Coronary artery (tissue), 2 donors: ENCODE data around the gene SLC7A6.
A peak's percentile ranks its signal among the peaks of the same experiment; 100 is the strongest.

Source experiments
- DNase-seq: peaks from one replicate; pipeline ENCODE4 v3.0.0-alpha.2; 2017; ENCODE audit warnings: low spot score
- H3K27ac ChIP-seq, 2 donors: fragments of 200-600 bp; sonication (generic); one replicate each; pipeline ENCODE4 v1.5.1; 2016 to 2019
- H3K4me3 ChIP-seq: fragments of 200-600 bp; sonication (generic); 2 replicates; pipeline ENCODE4 v1.5.1; 2016; ENCODE audit warnings: mild to moderate bottlenecking, moderate library complexity
- TF ChIP-seq, protein P1 (sequence below): fragments of 200-600 bp; sonication (generic); IDR thresholded peaks from one replicate; pipeline ENCODE4 v1.5.1; 2019; ENCODE audit warnings: antibody characterized with exemption

The SLC7A6 gene

DNA sequence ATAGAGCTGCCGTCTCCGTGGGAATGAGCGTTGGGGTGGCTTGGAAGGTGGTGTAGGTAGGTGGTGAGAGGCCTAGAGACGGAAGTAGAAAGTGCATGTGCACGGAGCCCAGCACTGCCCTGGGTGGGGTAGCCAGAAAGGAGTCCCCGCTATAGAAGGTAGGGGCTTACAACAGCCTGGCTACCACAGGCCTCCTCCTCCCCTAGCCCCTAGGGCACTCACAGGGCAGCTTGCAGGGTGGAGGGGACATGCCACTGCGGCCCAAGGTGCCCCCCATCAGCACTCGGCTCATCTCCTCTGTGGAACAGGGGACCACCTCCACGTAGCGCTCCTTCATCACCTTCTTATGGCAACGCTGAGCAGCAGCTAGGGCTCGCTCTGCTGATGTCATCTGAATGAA, 33.4 kb upstream of the SLC7A6 start:
- Histone ChIP-seq H3K27ac (no peak overlapping the region), H3K4me3 (no peak overlapping the region)
- TF ChIP-seq, protein P1, sequence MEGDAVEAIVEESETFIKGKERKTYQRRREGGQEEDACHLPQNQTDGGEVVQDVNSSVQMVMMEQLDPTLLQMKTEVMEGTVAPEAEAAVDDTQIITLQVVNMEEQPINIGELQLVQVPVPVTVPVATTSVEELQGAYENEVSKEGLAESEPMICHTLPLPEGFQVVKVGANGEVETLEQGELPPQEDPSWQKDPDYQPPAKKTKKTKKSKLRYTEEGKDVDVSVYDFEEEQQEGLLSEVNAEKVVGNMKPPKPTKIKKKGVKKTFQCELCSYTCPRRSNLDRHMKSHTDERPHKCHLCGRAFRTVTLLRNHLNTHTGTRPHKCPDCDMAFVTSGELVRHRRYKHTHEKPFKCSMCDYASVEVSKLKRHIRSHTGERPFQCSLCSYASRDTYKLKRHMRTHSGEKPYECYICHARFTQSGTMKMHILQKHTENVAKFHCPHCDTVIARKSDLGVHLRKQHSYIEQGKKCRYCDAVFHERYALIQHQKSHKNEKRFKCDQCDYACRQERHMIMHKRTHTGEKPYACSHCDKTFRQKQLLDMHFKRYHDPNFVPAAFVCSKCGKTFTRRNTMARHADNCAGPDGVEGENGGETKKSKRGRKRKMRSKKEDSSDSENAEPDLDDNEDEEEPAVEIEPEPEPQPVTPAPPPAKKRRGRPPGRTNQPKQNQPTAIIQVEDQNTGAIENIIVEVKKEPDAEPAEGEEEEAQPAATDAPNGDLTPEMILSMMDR: no peak
- DNase-seq: no peak

DNA sequence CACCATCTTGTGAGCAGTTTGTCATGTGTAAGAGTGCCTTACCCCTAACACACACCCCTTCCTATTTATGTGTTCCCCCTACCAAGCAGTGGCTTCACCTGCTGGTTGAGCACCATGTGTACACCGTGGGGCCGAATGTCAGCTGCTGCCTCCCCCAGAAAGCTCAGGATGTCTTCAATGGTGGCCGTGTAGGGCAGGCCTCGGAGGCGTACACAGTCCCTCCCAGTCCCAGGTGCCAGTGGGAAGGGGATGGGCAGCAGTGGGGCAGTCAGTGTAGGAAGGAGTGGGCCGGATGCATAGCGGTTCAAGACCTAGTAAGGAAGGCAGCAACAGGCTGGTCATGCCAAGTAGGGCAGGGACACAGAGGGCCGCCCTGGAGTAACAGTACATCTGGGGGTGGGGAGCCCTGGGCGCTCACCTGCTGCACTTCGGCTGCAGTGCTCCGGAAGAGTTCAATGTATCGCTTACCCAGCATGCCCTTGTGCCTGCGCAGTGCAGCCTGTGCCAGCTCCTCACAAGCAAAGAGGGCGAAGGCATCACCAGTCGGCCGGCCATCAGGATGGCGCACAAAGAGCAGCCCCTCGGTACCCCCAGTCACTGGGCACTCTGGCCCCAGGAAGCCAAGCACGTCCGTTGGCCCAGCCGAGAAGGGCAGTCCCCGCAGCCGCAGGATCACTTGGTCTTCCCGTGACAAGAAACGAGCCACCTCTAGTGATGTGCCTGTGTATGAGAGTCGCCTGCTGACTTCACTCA, 32.8 kb upstream of the SLC7A6 start:
- TF ChIP-seq, protein P1: no peak
- DNase-seq: no peak
- Histone ChIP-seq H3K4me3 (no peak overlapping the region), H3K27ac (no peak overlapping the region)

DNA sequence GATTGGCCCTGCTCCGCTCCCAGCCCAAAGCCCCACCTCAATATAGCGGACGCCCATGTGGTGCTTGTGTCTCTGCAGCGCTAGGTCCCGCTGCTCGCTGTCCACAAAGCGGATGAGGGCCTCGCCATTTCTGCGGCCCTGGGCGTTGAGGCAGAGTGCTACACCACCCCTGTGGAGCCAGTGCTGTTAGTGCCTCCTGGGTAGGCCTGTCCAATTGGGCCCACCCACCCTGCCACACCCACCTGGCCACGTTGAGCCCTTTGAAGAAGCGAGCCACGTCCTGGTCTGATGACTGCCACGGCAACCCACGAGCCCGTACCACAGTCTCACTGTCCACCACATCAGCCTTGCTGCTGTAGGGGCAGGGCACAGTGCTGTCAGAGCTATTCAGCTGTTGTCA, 32.0 kb upstream of the SLC7A6 start:
- no peak for DNase-seq
- H3K4me3 ChIP-seq: no peak overlapping the region
- TF ChIP-seq, protein P1: no peak
- H3K27ac ChIP-seq: no peak overlapping the region

DNA sequence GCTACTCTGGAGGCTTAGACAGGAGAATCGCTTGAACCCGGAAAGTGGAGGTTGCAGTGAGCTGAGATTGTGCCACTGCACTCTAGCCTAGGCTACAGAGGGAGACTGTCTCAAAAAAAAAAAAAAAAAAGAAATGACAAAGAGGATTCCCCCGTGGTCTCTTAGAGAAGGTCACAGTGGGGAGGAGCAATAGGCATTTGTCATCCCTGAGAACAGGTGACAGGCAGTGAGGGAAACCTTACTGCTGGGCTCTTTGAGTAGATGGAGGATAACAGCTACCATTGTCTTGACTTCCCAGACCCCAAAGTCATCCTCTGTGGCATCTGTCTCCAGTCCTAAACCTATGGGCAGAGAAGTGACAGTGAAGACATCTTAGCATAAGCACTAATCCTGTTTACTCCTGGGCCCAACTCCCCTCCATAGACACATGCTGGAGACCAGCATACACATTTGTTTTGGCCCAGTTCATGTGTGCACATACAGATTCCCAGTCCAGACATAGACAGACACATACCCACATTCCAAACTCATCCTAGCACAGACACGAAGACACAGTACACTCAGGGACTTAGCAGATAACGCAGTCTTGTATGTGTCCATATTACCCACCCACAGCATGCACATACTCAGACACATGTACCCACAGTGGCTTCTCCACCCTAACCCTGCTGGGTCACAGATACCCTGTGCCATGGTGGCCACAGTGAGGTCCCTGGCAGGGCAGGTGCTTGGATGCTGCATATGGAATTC, 31.1 kb upstream of the SLC7A6 start:
- TF ChIP-seq, protein P1: no peak
- Histone ChIP-seq H3K4me3 (no peak overlapping the region), H3K27ac (peak overlapping the region in 1 of 2 donors; percentile 9)
- peak; percentile 40 for DNase-seq

DNA sequence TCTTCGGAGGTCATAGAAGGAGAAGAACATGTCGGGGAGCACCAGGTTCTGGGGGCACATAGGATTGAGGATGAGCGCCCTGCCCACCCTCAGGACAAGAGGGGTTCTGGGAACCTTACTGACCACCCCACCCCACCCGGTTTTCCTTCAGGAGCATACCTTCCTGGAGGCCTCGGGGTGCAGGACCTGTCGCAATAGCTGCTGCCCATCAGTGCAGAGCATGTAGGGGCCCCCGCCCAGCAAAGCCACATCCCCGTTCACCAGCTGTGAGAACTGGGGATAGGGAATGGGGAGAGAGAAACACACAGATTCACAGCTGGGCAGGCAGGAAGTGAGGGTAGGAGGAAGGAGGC, 30.5 kb upstream of the SLC7A6 start:
- TF ChIP-seq, protein P1: no peak
- Histone ChIP-seq H3K4me3 (no peak overlapping the region), H3K27ac (peak overlapping the region in 1 of 2 donors; percentile 9)
- DNase-seq: peak; percentile 72

DNA sequence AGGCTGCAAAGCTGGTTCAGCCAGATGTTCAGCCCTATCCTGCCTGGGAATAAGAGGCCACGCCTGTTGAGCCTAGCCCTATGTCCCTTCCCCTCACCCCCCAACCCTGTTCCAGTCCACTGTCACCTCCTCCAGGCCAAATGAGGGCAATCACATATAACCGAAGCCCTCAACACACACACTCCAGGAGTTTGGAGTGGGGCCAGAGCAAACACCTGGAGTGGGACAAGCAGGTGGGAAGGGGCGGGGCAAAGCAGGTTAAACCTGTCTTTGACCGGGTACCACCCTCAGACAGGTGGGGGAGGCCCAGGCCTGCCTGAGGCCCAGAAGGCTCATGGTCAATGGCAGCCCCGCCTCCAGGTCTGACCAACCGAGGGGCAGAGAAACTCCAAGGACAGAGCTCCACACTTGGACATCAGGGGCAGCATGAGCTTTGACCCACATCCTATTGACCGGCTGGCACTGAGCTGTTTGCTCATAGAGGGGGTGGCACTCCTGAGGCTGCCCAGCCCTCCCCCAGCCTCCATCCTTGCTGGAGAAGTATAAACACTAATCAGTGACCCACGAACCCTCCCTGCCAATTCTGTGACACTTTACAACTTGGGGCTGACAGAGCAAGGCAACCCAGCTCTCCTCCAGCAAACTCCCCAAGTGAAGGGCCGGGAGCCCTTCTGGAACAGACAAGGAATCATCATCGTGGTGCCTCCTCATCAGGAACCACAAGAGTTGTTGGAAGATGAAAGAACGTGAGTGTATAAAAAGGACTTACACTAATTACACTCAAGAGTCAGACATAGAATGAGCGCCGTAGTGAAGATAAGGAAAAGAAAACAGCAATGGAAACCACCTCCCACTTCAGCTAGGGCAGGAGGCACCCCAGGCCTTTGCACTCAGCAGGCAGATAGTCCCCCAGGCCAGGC, 29.9 kb upstream of the SLC7A6 start:
- Histone ChIP-seq H3K4me3 (no peak overlapping the region), H3K27ac (no peak overlapping the region)
- TF ChIP-seq, protein P1: no peak
- peak; percentile 75 for DNase-seq
